Natural killer cell (primary cell): ENCODE measurements around the gene CHEK1. TPM values are rescaled to one million over a fixed set of nuclear protein-coding genes. Genes with fewer than 3 reads are reported as not detected.
"Not testable (repeated sequence)": the region's sequence is repeated elsewhere in the genome, so short reads cannot be mapped to it uniquely, and the experiment has no call there.

Experiments used
- ATAC-seq, 3 donors: fragments of 150-1000 bp in 2 of 3; fragments of 200-7000 bp in 1 of 3; cut with Tn5 transposase; 1 replicate in 1 of 3; 2 replicates in 2 of 3; pipeline ENCODE4 v1.10.0; 2021; ENCODE audit warnings: mild to moderate bottlenecking in 2 of 3, moderate library complexity in 2 of 3
- DNase-seq, 2 donors: peaks; one replicate each; pipeline versions ENCODE4 v3.0.0 to v3.0.0-alpha.2; 2013 to 2021; ENCODE audit warnings: mixed read lengths in 1 of 2
- H3K27ac ChIP-seq: one replicate; pipeline ENCODE4 v1.5.1; 2013; ENCODE audit warnings: mild to moderate bottlenecking, low read length
- H3K27me3 ChIP-seq: one replicate; pipeline ENCODE4 v1.6.1; 2013; ENCODE audit warnings: low read length; ENCODE audit not compliant: control insufficient read depth, insufficient read depth
- H3K36me3 ChIP-seq: one replicate; pipeline ENCODE4 v1.6.1; 2013; ENCODE audit warnings: low read length; ENCODE audit not compliant: control insufficient read depth, insufficient read depth
- H3K4me1 ChIP-seq: one replicate; pipeline ENCODE4 v1.6.1; 2013; ENCODE audit warnings: low read length; ENCODE audit not compliant: control insufficient read depth, insufficient read depth
- H3K4me3 ChIP-seq: one replicate; pipeline ENCODE4 v1.5.1; 2013; ENCODE audit warnings: low read length
- H3K9me3 ChIP-seq: one replicate; pipeline ENCODE4 v1.6.1; 2013; ENCODE audit warnings: low read length; ENCODE audit not compliant: control insufficient read depth, insufficient read depth
- H3K27ac Mint-ChIP-seq, 2 donors: one replicate each; pipeline ENCODE4 v1.8.0; 2022; ENCODE audit warnings: mild to moderate bottlenecking in 2 of 2, mixed read lengths in 2 of 2, moderate library complexity in 1 of 2
- H3K27me3 Mint-ChIP-seq, 2 donors: one replicate each; pipeline ENCODE4 v1.8.0; 2022; ENCODE audit warnings: low read depth in 2 of 2, mixed read lengths in 2 of 2
- H3K36me3 Mint-ChIP-seq: one replicate; pipeline ENCODE4 v1.8.0; 2022; ENCODE audit warnings: mixed read lengths
- H3K4me1 Mint-ChIP-seq, 2 donors: one replicate each; pipeline ENCODE4 v1.8.0; 2022; ENCODE audit warnings: mixed read lengths in 2 of 2
- H3K4me3 Mint-ChIP-seq: one replicate; pipeline ENCODE4 v1.8.0; 2022; ENCODE audit warnings: mild to moderate bottlenecking, moderate library complexity, mixed read lengths
- H3K9me3 Mint-ChIP-seq, 2 donors: one replicate each; pipeline ENCODE4 v1.8.0; 2022; ENCODE audit warnings: mixed read lengths in 2 of 2
- CTCF ChIP-seq: fragments of 200-600 bp; IDR thresholded peaks from one replicate; pipeline ENCODE4 v1.8.0; 2022; ENCODE audit warnings: antibody characterized with exemption
- WGBS: methylation state at CpG from one replicate; pipeline ENCODE4 v1.1.7; 2013; ENCODE audit warnings: missing lambda C conversion rate; ENCODE audit not compliant: insufficient coverage; 5-methylcytosine and 5-hydroxymethylcytosine counted together
- intact Hi-C: fragments of 100-400 bp; cut with micrococcal nuclease; formaldehyde crosslinking; loops from one replicate; pipeline ENCODE4 v1.14.2; 2022
- total RNA-seq, 4 donors: library from RNA; stranded (reverse); fragments of 120-200 nt in 1 of 4; gene quantifications; one replicate each; pipeline versions ENCODE4 v1.2.3 to v1.2.4, GENCODE V29; 2013 to 2022

Gene CHEK1
- total RNA-seq, 3 donors from 2014 or later (not counting 1 experiment from before 2014, with no cell fraction given), result 8.9 to 11.4 (median 10.1) TPM

DNA sequence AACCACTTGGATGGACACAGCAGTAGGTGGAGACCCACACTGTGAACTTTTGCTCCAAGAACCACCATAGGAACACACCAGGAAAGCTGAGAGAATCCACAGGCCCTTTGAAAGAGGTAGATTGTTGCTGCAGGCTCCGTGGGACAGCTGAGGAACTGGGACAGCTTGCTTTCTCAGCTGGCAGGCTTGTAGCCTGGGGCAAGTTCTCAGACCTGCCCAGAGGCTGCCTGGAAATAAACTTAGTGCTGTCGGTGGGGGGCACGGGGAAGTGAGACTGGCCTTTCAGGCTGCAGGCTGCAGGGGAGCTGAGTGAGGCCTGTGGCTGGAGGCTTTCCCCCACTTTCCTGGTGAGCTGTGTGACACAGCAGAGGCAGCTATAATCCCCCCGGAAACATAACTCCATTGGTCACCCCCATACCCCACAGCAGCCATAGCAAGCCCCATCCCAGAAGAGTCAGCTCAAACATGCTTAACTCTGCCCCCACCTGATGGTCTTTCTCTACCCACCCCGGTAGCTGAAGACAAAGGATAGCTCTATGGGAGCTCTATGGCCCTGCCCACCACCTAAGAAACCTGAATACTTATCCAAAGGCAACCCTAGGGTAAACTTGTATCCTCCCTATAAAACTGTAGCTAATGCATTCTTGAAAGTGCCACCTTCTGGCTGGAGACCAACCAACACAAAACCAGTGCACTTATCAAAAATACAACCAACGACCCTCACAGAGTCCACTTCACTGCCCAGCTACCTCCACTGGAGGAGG lies 77.1 kb downstream of the CHEK1 start:
- no peaks in the 10 kb centered on the region for H3K9me3 ChIP-seq
- Mint-ChIP-seq H3K27ac (no peak overlapping the region), H3K36me3 (no peaks in the 10 kb centered on the region), H3K4me1 (no peaks in the 10 kb centered on the region), H3K27me3 (peaks cover 19 to 26% of the 10 kb centered on the region in 2 donors), H3K9me3 (no peaks in the 10 kb centered on the region), H3K4me3 (no peak overlapping the region)
- H3K36me3 ChIP-seq, result no peaks in the 10 kb centered on the region
- no peak for TF ChIP-seq CTCF
- ATAC-seq (no peak), DNase-seq (no peak)
- no peaks in the 10 kb centered on the region for H3K4me1 ChIP-seq
- H3K4me3 ChIP-seq, result no peak overlapping the region
- H3K27ac ChIP-seq, result no peak overlapping the region
- intact Hi-C loops, result no loop called here
- WGBS, result 57% methylated on average over 6 of the region's 6 CpGs
- no peaks in the 10 kb centered on the region for H3K27me3 ChIP-seq

GRCh38 chr11:125704686-125705085 lies 79.7 kb downstream of the CHEK1 start:
- H3K36me3 ChIP-seq, H3K9me3 ChIP-seq, H3K4me3 Mint-ChIP-seq, DNase-seq, H3K27ac Mint-ChIP-seq, H3K27ac ChIP-seq, intact Hi-C loops, H3K9me3 Mint-ChIP-seq, H3K4me1 ChIP-seq, ATAC-seq, H3K4me3 ChIP-seq, H3K36me3 Mint-ChIP-seq, H3K4me1 Mint-ChIP-seq, H3K27me3 ChIP-seq: not testable (repeated sequence)
- H3K27me3 Mint-ChIP-seq, result peaks cover 14 to 24% of the 10 kb centered on the region in 2 donors
- WGBS, result 94% methylated on average over 17 of the region's 24 CpGs

DNA sequence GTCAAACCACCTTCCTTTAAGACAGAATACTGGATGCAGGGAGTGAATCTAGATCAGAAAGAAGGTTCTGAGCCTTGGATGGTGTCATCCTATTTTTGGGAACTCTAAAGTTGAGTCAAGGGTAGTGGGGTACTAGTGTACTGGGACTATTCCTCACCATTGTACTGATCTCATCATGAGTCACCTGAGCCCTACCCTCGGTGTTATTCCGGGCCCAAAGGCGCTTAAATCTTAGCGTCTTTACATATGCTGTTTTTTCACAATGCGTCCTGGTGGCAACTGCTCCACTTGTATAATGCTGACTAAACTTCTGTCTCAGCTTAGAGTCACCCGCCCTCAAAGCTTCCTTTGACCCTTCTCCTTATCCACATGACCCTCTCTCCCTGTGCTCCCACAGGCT lies 95.8 kb downstream of the CHEK1 start:
- no peaks in the 10 kb centered on the region for H3K4me1 Mint-ChIP-seq
- ATAC-seq (no peak), DNase-seq (no peak)
- Histone ChIP-seq H3K4me3 (no peak overlapping the region), H3K27me3 (no peaks in the 10 kb centered on the region), H3K9me3 (no peaks in the 10 kb centered on the region), H3K4me1 (no peaks in the 10 kb centered on the region), H3K36me3 (no peaks in the 10 kb centered on the region), H3K27ac (no peak overlapping the region)
- peaks cover 0 to 3% of the 10 kb centered on the region in 2 donors for H3K9me3 Mint-ChIP-seq
- WGBS, result 84% methylated on average over 6 of the region's 6 CpGs
- no peak for TF ChIP-seq CTCF
- no peak overlapping the region for H3K27ac Mint-ChIP-seq
- peaks cover 11 to 33% of the 10 kb centered on the region in 2 donors for H3K27me3 Mint-ChIP-seq
- no peaks in the 10 kb centered on the region for H3K36me3 Mint-ChIP-seq
- intact Hi-C loops, result no loop called here
- no peak overlapping the region for H3K4me3 Mint-ChIP-seq

GRCh38 chr11:125724125-125724524 lies 99.2 kb downstream of the CHEK1 start:
- Histone ChIP-seq H3K27me3 (peaks cover 2% of the 10 kb centered on the region), H3K27ac (no peak overlapping the region), H3K9me3 (no peaks in the 10 kb centered on the region), H3K4me1 (no peaks in the 10 kb centered on the region), H3K36me3 (no peaks in the 10 kb centered on the region), H3K4me3 (no peak overlapping the region)
- Mint-ChIP-seq H3K4me1 (no peaks in the 10 kb centered on the region), H3K27me3 (peaks cover 8 to 44% of the 10 kb centered on the region in 2 donors), H3K4me3 (no peak overlapping the region), H3K36me3 (no peaks in the 10 kb centered on the region), H3K9me3 (no peaks in the 10 kb centered on the region), H3K27ac (no peak overlapping the region)
- peak in 1 of 2 donors; percentile 21 for DNase-seq
- no peak for TF ChIP-seq CTCF
- no CpG with 5 or more reads among the region's 1 CpG for WGBS
- intact Hi-C loops, result no loop called here
- ATAC-seq, result no peak

Other genes starting within 250 kb of the CHEK1 start
- 100 to 1,000 TPM in 1 of 3 donors, 10 to 100 TPM in 2; 41.4 to 110 (median 56.2) TPM for gene FEZ1, start 128.9 kb upstream of the CHEK1 start, total RNA-seq
- gene EI24, start 55.7 kb upstream of the CHEK1 start, total RNA-seq, result 10 to 100 TPM; 19.5 to 30.0 (median 20.2) TPM
- 10 to 100 TPM; 56.7 to 63.5 (median 62.6) TPM for gene STT3A, start 32.3 kb upstream of the CHEK1 start, total RNA-seq
- gene ACRV1, start 55.7 kb downstream of the CHEK1 start, total RNA-seq, result not detected
- gene PATE1, start 121.1 kb downstream of the CHEK1 start, total RNA-seq, result not detected
- not detected for gene PATE2, start 153.7 kb downstream of the CHEK1 start, total RNA-seq
- gene PATE3, start 163.0 kb downstream of the CHEK1 start, total RNA-seq, result not detected
- not detected for gene PATE4, start 208.2 kb downstream of the CHEK1 start, total RNA-seq